Lower lobe of right lung (tissue), 2 donors: ENCODE measurements around the gene NPIPA2. TPM values are rescaled to one million over a fixed set of nuclear protein-coding genes. Genes with fewer than 3 reads are reported as not detected.
"Not testable (repeated sequence)": the region's sequence is repeated elsewhere in the genome, so short reads cannot be mapped to it uniquely, and the experiment has no call there.

ENCODE experiments used
- ATAC-seq, 2 donors: fragments of 200-7000 bp; cut with Tn5 transposase; one replicate each; pipeline ENCODE4 v1.9.1; 2020 to 2022; ENCODE audit warnings: mild to moderate bottlenecking in 2 of 2, moderate library complexity in 2 of 2
- DNase-seq: peaks from one replicate; pipeline ENCODE4 v3.0.0-alpha.2; 2020
- H3K27ac ChIP-seq: fragments of 200-600 bp; one replicate; pipeline ENCODE4 v1.8.0; 2022
- H3K27me3 ChIP-seq: fragments of 200-600 bp; one replicate; pipeline ENCODE4 v1.8.0; 2022; ENCODE audit warnings: low read depth
- H3K36me3 ChIP-seq: fragments of 200-600 bp; one replicate; pipeline ENCODE4 v1.8.0; 2022; ENCODE audit warnings: mild to moderate bottlenecking
- H3K4me1 ChIP-seq: fragments of 200-600 bp; one replicate; pipeline ENCODE4 v1.8.0; 2022
- H3K4me3 ChIP-seq: fragments of 200-600 bp; one replicate; pipeline ENCODE4 v1.8.0; 2022; ENCODE audit warnings: mild to moderate bottlenecking
- H3K9me3 ChIP-seq: fragments of 200-600 bp; one replicate; pipeline ENCODE4 v1.8.0; 2022
- intact Hi-C: fragments of 100-400 bp; cut with DNase I; formaldehyde crosslinking; loops from one replicate; pipeline ENCODE4 v1.11.0; 2022
- long read RNA-seq: library from polyadenylated mRNA; unstranded; transcript quantifications from one replicate; pipeline ENCODE4 v2.0.0, GENCODE V29; 2021
- total RNA-seq: library from RNA; stranded (reverse); fragmentation: NEBNext Ultra II Directional; extraction: Animal tissue kit (Norgen Biotek cat#: 25700); gene quantifications from one replicate; pipeline ENCODE4 v1.2.1, GENCODE V29; 2021
- donor health status: DM: no; HTN: yes; CAD: no; lungs with severe emphysema.

Gene NPIPA2
- 8.5 TPM for total RNA-seq
- long read RNA-seq, result 0 reads

GRCh38 chr16:14742273-14743128, at the start of gene NPIPA2:
TSS of gene NPIPA2 (plus strand) at chr16:14742533. CDS start at chr16:14748066, 5,533 bp downstream.
- H3K27me3 ChIP-seq, H3K4me3 ChIP-seq, H3K4me1 ChIP-seq, intact Hi-C loops, H3K36me3 ChIP-seq, H3K9me3 ChIP-seq, H3K27ac ChIP-seq, DNase-seq: not testable (repeated sequence)
- ATAC-seq, result peak; percentile 99 to 100

GRCh38 chr16:14694129-14694528, 48.2 kb upstream of the NPIPA2 start, which contains the start of gene PLA2G10:
TSS of gene PLA2G10 (minus strand) at chr16:14694308. CDS start at chr16:14694229, 79 bp downstream.
- DNase-seq, H3K36me3 ChIP-seq, H3K4me3 ChIP-seq, H3K27me3 ChIP-seq, H3K9me3 ChIP-seq, H3K4me1 ChIP-seq, H3K27ac ChIP-seq, intact Hi-C loops: not testable (repeated sequence)
- ATAC-seq, result peak; percentile 85 to 92

GRCh38 chr16:14701859-14702258, 40.5 kb upstream of the NPIPA2 start:
- H3K27ac ChIP-seq, H3K36me3 ChIP-seq, H3K9me3 ChIP-seq, DNase-seq, intact Hi-C loops, H3K27me3 ChIP-seq, H3K4me1 ChIP-seq, H3K4me3 ChIP-seq: not testable (repeated sequence)
- peak; percentile 37 to 41 for ATAC-seq

GRCh38 chr16:14702672-14703071, 39.7 kb upstream of the NPIPA2 start:
- H3K9me3 ChIP-seq, H3K27me3 ChIP-seq, ATAC-seq, DNase-seq, H3K36me3 ChIP-seq, H3K27ac ChIP-seq, H3K4me3 ChIP-seq, intact Hi-C loops, H3K4me1 ChIP-seq: not testable (repeated sequence)

- H3K27me3 ChIP-seq, H3K36me3 ChIP-seq, H3K27ac ChIP-seq, H3K4me3 ChIP-seq, H3K9me3 ChIP-seq, H3K4me1 ChIP-seq, DNase-seq, intact Hi-C loops: not testable (repeated sequence)
- peak; percentile 100 for ATAC-seq
Measured at GRCh38 chr16:14703156-14704011, 38.9 kb upstream of the NPIPA2 start, which contains the start of gene NPIPA3. TSS of gene NPIPA3 (plus strand) at chr16:14703411. CDS start at chr16:14708944, 5,533 bp downstream.

GRCh38 chr16:14733233-14733632, 9.1 kb upstream of the NPIPA2 start:
- H3K4me3 ChIP-seq, H3K9me3 ChIP-seq, DNase-seq, H3K27me3 ChIP-seq, H3K36me3 ChIP-seq, H3K27ac ChIP-seq, intact Hi-C loops, H3K4me1 ChIP-seq: not testable (repeated sequence)
- peak; percentile 87 to 91 for ATAC-seq

GRCh38 chr16:14740832-14741385, 1.4 kb upstream of the NPIPA2 start:
- DNase-seq, H3K4me1 ChIP-seq, H3K4me3 ChIP-seq, H3K9me3 ChIP-seq, H3K27me3 ChIP-seq, intact Hi-C loops, H3K36me3 ChIP-seq, H3K27ac ChIP-seq: not testable (repeated sequence)
- ATAC-seq, result peak in 1 of 2 donors; percentile 53

GRCh38 chr16:14741794-14742193, 539 bp upstream of the NPIPA2 start:
- H3K36me3 ChIP-seq, H3K4me1 ChIP-seq, H3K4me3 ChIP-seq, H3K27ac ChIP-seq, H3K27me3 ChIP-seq, H3K9me3 ChIP-seq, intact Hi-C loops, ATAC-seq, DNase-seq: not testable (repeated sequence)

- H3K4me3 ChIP-seq, H3K27ac ChIP-seq, H3K27me3 ChIP-seq, ATAC-seq, H3K9me3 ChIP-seq, H3K36me3 ChIP-seq, H3K4me1 ChIP-seq, intact Hi-C loops, DNase-seq: not testable (repeated sequence)
Measured at GRCh38 chr16:14773654-14774053, 31.3 kb downstream of the NPIPA2 start.

GRCh38 chr16:14775624-14776023, 33.3 kb downstream of the NPIPA2 start:
- H3K36me3 ChIP-seq, H3K4me3 ChIP-seq, H3K4me1 ChIP-seq, intact Hi-C loops, H3K27me3 ChIP-seq, H3K27ac ChIP-seq, H3K9me3 ChIP-seq, ATAC-seq, DNase-seq: not testable (repeated sequence)

GRCh38 chr16:14776763-14777162, 34.4 kb downstream of the NPIPA2 start:
- H3K27ac ChIP-seq, H3K27me3 ChIP-seq, DNase-seq, H3K4me3 ChIP-seq, H3K36me3 ChIP-seq, H3K9me3 ChIP-seq, H3K4me1 ChIP-seq, intact Hi-C loops: not testable (repeated sequence)
- peak in 1 of 2 donors; percentile 25 for ATAC-seq

- H3K27ac ChIP-seq, H3K4me1 ChIP-seq, intact Hi-C loops, H3K36me3 ChIP-seq, ATAC-seq, H3K4me3 ChIP-seq, H3K9me3 ChIP-seq, H3K27me3 ChIP-seq: not testable (repeated sequence)
- DNase-seq, result peak; percentile 10
Measured at GRCh38 chr16:14779368-14779877, 37.1 kb downstream of the NPIPA2 start.

- DNase-seq, H3K27me3 ChIP-seq, H3K9me3 ChIP-seq, H3K4me3 ChIP-seq, ATAC-seq, H3K36me3 ChIP-seq, H3K4me1 ChIP-seq, intact Hi-C loops, H3K27ac ChIP-seq: not testable (repeated sequence)
Measured at GRCh38 chr16:14786180-14786579, 43.8 kb downstream of the NPIPA2 start.
